Hematopoietic multipotent progenitor cell treated with erythropoietin and hydrocortisone succinate and interleukin-3 and kit ligand, for 17 days (in vitro differentiated cells): ENCODE measurements around the gene LPP.

Experiments
- DNase-seq: peaks from one replicate; pipeline ENCODE4 v3.0.0-alpha.2; 2015; ENCODE audit warnings: low spot score

The LPP gene

DNA sequence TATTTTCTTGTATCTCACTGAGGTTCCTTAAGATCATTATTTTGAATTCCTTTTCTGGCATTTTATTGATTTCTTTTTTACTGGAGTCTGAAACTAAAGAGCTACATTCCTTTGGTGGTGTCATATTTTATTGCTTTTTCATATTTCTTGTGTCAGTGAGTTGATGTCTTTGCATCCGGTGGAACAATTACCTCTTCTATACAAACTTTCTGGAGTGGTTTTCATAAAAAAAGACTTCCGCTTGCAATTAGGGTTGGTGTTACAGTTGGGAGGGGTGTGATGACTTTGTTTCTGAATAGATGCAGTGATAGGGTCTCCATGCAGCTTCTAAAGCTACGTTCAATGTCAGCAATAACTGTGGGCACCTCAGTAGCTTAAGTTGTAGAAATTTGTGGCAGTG is 181.7 kb downstream of the LPP start:
- DNase-seq: no peak

DNA sequence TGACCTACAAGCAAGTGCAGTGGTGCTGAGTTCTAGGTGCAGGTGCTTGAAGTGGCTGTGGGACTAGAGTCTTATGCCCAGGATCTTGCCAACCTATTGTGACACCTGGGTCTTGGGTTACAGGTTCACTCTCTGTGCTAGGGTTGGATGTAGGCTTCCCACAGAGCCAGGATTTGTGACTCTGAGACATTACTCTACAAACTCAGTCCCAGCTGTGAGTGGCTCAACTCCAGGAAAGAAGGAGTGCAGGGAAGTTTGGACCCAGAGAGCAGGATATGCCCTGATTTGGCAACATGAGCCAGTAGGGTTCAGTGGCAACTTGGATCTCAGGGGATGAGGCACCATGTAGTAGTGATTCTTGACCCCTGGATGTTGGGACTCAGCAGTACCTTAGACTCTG is 182.2 kb downstream of the LPP start:
- no peak for DNase-seq

DNA sequence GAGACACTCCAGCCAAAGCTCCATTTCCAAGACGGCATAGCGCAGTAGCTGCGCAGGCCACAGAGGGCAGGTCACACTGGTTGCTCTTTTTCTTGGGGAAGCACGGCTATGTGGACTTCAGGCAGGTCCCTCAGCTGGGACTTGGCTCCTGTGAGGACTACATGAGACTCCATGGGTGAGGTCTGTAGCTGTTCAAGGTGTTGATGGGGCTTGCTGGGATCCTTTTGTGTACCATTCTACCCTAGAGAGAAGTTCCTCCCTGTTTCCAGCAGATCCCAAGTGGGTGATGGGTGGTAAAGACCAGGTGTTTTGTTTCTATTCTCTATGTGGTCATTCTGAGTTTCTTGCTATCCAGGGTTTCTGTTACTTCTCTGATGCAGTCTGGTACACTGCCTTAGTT is 183.3 kb downstream of the LPP start:
- DNase-seq: no peak

DNA sequence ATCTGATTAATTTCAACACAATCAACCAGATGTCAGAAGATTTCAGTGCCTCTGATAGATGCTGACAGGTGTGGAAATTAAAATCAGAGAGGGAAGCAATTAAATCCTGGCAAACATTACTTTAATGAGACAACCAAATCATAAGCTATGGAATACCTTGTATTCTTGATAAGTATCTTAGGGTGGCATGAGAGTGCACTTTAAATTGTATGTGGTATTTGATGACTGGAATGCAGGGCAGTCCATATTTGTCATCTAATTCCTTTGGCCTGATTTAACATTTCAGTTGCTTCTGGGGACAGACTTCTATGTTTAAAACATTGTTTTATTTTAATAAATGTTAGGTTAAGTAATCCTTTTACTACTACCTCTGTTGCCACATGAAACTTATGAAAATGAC is 184.1 kb downstream of the LPP start:
- DNase-seq: no peak

DNA sequence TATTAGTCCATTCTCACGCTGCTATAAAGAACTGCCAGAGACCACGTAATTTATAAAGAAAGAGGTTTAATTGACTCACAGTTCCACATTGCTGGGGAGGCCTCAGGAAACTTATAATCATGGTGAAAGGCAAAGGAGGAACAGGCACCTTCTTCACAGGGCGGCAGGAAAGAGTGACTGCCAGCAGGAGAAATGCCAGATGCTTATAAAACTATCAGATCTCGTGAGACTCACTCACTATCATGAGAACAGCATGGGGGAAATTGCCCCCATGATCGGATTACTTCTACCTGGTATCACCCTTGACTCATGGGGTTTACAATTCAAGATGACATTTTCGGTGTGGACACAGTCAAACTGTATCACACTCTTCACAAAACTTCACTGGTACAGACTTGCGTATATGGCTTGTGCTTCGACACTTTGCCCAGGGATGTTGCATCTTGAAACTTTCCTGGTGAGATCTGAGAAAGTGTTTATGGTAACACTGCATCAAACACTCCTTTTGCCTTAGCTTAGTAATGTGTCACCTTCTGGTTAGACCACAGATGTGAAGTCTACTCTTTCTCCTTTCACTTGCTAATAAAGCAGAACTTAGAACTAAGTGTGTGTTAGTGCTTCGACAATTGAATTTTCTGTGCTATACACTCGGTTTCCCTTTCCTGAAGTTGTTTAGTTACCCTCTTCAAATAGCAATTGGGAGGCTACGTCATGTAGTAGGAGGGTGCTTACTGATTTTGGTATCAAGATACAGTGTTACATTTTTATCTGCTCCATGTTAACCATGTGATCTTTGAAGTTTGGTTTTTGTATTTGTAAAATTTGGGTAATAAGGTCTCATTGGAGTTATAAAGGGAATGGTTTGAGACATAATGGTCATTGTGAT is 185.7 kb downstream of the LPP start:
- DNase-seq: no peak

DNA sequence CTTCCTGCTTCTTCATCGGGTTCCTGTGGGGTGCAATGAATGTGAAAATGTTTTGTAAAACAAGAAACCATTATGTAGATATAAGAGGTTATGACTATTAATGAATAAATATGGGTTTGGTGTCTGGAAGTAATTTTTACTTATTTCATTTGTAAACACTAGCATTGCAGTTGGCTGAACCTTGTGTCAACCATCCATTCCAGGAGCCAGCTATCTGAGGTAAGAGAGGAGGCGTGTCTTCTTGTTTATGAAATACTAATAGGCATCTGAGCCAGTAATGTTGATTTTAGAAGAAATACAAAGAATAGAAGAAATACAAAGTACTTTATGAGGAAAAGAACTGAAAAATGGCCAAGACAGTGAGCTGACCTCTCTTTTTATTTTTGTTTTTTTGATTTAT is 187.5 kb downstream of the LPP start:
- no peak for DNase-seq

DNA sequence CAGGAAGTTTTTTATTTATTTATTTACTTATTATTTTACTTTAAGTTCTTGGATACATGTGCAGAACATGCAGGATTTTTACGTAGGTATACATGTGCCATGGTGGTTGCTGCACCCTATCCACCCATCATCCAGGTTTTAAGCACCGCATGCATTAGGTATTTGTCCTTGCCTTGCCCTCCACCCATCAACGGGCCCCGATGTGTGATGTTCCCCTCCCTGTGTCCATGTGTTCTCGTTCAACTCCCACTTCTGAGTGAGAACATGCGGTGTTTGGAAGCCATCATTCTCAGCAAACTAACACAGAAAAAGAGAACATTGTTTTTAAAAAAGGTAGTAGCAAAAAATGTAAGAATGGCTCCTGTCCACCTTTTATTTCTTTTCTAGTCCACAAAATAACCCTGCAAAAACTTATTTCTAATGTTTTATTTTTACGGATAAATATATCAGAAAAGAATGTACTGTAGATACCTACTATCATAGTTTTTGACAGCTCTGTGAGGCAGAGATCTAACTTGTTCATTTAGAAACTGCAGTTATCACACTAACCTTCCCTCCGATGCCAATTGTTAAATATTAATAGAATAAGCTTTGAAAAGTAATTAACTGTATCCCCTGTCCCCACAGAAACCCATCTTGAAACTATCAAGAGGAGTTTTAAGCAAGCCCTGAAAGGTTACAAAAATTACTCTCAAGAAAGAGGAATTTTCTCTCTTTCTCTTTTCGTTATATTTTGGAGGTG is 189.2 kb downstream of the LPP start:
- no peak for DNase-seq

DNA sequence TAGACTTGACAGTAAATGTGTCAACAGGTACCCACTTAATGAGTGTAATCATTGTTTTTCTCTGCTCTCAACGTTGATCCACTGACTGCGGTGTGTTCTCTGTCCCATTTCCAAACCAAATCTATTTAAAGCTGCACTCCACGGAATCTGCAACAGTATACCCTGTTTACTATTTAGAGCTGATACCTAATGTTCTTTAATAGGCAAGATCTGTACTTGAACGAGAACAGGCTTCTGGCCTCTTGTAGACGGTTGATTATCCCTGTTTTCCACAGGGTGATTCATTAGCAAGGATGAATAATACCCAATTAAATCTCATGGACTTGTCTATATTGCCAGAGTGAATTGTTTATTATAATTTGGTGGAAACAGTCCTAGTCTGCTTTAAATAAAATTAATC is 189.9 kb downstream of the LPP start:
- no peak for DNase-seq

DNA sequence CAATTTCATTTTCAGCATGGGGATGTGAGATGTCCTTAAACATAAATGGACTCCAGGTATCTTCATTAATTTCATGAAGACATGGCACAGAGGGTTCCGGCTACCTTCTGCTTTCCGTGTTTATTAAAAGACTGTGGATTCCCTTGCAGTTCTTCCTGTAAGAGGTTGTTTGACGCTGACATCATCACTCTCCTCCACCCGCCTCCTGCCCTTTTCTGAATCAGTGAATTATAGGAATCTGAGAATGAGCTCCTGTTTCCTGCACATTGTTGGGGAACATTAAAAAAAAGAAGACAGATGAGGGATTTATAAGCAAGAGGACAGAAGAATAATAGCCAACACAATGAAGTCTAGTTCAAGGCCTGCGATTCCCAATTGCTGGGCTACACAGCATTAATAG is 191.3 kb downstream of the LPP start:
- no peak for DNase-seq

DNA sequence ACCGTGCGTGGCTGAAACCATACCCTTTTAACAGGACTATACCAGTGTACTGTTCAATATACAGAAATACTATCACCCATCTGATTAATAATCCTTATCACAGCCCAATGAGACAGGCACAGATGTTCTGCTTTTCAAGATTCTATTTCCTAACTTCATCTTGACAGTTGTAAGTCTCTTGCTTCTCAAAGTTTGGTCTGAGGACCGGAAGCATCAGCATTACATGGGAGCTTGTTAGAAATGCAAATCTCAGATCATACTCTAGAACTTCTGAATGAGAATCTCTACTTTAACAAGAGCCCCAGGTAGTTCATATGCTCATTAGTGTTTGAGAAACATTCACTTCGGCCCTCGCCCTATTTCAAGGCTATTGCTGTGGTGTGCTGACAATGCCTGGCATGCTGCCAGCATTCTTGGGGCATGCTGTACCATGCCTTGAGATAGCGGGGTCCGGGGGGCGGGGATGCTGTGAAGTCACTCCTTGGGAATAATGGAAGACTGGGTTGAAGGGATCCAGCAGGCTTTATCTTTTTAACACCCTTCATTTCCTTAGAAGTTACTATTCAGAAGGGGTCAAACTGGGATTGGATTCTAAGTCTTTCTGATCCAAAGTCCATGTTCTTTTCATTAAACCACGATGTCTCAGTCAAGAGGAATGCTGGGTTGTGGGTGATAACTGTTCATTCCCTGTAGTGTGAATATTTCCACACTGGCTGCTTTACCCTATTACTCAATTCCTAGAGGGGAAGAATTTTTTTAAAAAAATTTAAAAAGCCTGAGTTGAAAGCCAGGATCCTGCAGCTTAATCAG is 194.7 kb downstream of the LPP start:
- DNase-seq: no peak

DNA sequence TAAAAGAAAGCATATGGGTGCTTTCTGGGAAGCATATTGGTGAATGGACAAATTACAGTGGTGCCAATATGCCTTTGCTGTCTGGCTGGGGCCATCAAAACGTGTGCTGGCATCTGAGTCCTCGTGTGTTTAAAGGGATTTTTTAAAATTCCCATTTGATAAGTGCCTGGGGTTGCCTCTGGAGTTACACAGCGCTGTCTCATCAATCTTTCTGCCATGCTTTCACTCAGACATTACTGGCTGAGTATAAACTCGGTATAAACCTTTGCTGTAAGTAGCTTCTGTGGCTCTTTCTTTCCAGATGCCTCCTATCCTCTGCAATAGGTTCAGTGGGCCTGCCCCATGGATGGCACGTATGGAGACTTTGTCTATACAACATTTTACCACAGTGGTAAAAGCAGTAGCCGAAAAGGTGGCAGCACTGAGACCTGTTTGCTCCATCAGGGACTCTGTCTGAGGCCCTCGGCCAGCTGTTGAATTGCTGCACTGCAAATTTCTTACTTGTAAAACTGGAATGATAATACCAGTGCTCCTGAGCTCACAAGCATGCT is 195.5 kb downstream of the LPP start:
- DNase-seq: no peak

DNA sequence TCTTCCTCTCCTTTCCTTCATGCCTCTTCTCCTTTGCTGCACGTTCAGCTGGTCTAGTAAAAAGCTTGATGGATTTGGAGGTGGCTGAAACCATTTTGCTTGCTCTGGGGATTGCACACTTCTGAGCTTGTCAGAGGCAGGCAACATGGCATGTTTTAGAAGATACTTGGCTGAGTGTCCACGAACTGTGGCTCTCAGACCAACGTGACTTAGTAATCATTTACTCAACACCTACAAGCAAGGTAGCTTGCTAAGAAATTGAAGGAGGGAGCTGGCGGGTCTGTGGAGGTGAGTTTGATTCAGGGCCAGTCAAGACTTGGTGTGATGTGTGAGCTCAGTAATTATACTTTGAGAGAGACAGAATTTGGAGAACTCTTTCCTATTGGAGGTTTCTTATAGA is 196.0 kb downstream of the LPP start:
- no peak for DNase-seq

DNA sequence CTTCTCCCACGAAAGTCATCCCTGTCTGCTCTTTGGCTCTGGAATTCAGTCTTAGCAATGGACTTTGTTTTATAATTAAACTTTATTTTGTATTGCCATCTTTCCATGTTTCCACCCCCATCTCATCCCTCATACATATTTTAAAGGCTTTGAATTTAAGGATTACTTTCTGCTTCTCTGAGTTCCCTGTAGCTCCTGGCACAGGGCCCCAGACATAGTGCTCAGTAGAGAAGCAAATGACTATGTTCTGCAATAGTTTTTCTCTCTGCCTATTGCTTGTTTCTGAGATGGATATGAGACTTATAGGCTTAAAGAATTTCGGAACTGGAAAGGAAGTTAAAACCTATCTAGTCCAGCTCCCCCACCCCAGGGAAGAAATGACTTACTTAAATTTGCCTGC is 197.0 kb downstream of the LPP start:
- no peak for DNase-seq

DNA sequence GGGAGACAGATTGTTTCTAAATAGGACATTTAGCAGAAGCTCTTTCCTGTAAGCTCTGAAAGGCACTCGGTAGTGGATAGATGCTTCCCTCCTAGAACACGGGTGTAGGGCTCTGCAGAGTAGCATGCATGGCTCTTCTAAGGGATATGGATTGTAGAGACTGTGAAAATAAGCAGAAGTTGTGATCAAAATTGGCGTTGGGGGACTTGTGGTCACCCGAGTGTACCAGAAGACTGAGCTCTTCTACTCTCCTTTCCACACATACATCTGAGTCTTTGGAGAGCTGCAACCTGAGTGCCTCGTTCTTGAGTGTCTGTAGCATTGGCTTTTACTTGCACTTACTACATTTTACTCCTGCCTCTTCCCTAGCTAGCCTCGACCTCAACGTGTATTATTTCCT is 197.7 kb downstream of the LPP start:
- DNase-seq: no peak

DNA sequence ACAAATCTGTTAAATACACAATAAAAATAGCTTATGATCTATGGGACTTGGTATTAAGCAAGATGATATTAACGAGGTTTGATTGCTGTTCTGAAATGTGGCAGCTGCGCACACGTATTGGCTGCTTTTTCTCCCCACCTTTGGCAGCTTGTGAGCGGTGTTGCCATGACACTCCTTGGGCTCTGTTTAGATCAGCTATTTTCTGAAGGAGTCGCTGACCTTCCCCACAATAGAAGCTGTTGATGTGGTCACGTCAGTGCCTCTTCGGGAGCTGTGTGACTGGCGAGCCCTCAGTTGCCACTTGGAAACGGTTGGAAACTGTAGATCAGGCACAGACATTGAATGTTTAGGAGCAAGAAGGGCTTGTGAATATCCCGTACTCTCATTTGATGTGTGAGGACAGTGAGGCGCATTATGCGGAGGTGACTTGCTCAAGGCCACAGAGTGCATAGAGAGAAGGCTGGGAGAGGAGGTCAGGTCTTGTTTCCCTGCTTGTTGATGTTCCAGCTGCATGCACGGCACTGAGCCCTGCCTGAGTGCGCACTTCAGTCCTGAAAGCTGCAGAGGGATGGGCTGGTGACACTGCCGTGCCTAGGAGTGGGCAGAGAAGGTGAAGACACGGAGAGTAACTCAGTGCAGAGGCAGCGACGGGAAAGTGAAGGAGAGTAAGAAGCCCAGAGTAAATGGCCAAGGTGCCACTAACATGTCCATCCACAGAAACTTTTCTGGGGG is 198.4 kb downstream of the LPP start:
- DNase-seq: no peak

DNA sequence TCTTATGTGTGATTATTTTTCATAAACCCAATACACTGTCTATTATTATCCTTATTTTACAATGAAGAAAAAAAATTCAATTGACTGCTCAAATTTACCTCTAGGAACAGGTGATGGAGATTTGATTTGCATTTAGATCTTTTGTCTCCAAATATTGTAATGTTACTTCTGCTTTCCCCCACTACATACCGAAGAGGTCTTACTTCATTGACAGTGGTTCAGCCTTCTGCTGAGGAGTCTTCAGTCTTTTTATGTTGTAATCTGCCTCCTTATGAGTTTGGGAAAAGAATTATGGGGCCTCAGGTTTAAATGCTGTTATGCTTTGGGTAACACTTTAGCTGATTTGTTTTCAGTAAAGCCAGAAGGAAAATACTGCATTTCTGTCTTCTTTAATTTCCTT is 199.5 kb downstream of the LPP start:
- no peak for DNase-seq

DNA sequence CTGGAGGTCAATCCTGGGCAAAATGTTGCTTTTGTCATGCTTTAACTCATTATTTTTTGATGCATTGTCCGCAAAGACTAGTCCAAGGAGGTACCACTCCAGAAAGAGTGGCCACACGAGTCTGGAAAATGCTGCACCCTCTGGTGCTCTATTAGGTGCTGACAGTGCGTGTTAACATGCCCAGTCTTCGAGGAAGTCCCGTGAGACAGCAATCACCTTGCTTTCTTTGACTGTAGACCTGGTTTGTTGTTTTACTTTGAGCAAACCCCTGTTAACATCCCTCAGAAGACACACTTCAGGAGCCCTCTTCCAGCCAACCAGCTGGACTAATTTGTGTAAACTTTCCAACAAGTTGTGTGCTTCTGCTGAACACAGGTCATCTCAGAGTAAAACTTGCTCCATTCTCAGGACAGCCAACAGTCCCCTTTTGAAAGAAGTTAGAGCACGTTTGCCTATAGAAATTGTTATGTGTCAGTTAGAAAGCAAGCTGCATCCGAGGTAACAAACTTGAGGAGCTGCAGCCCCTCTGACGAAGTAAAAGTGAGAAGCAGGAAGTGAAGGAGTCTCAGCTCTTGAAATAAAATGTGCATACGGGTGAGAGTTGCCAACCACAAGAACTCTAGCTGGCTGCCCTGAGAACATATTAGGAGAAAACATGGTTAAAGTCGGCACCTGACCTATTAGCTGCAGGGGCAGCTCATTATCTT is 205.0 kb downstream of the LPP start:
- no peak for DNase-seq

DNA sequence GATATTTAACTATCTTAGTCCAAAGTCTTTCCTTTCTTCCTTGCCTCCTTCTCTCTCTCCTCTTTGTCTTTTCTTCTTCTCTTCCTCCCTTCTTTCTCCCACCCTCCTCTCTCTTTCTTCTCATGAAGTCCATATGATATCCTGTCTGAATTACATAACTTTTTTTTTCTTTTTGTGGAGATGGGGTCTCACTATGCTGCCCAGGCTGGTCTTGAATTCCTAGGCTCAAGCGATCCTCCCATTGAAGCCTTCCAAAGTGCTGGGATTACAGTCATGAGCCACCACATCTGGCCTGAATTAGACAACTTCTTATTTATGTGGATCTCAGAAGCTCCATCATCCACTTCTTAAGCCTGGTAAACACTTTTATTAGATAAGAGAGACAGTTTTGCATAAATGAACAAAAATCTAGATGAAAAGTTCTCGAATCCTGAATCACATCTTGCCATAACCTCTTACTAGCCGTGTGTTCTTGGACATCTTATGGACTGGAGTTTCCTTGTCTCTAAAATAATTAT is 206.5 kb downstream of the LPP start:
- no peak for DNase-seq

DNA sequence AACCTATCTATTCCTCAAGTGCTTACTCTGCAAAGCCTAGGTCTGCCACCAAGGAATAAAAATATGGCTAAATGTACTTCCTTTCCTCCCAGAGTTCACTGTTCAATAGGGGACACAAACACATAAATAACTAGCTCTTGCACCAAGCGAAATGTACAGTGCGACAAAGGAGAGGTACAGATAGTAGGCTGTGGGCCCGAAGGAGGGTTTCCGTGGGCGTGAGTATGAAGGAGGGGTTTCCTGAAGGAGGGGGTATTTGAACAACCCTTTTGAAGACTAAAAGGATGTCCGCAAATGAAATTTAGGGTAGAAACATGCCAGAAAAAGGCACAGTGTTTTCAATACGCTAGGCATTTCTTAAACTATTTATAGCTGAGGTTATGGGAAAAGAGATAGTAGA is 207.9 kb downstream of the LPP start:
- no peak for DNase-seq

DNA sequence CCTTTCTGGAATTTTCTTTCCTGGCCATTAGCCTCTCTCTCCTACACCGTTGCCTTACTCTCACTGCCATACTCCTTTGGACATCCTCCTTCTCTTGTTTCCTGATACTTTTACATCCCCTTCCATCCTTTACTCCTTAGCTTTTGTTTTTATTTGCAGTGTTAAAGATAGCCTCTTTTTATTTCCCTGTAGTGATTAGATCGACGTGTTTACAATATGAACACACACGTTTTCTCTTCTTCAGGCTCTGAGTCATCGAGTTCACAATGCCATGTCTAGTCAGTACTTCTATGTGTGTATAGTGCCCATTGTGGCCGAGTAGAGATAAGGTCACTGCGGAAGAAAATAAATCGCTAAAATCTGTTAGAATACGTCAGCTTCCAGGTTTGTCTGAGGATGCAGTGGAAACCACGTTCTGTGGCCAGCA is 208.5 kb downstream of the LPP start:
- DNase-seq: no peak

DNA sequence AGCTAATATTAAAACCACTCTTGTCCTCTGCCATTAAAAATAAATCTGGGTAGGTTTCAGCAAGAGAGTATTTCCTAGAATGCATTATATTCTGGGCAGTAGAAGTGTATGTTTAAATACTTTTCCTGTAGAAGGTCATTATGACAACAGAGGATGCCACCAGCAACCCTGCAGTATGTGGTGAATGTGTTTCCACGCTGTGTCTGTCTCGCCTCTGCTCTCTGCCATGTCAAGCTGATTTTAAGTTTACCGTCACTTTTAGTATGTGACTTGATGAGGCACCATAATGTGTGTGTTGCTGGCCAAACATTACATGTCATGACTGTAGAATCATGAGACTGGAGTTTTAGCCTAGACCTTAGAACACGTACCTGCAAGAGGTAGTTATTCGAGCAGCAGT is 211.2 kb downstream of the LPP start:
- DNase-seq: no peak
